NCI-H748 (cell line): ENCODE results near the gene DUSP14.

Experiments used
- DNase-seq: peaks from one replicate; lab custom pipeline; 2025; ENCODE audit not compliant: unreplicated experiment; lab: John Stamatoyannopoulos, UW

Gene DUSP14

GRCh38 chr17:37553401-37553966 is 63.8 kb downstream of the DUSP14 start:
- no peak for DNase-seq

- no peak for DNase-seq
These were observed 65.7 kb downstream of the DUSP14 start for GRCh38 chr17:37555386-37555785.

GRCh38 chr17:37557482-37557881 is 67.8 kb downstream of the DUSP14 start:
- no peak for DNase-seq

GRCh38 chr17:37558299-37558698 is 68.6 kb downstream of the DUSP14 start:
- DNase-seq, result no peak

GRCh38 chr17:37562016-37562745 is 72.5 kb downstream of the DUSP14 start:
- DNase-seq, result no peak
